GM19467 (cell line): ENCODE data around the gene LRRC8D.

Experiments
- ATAC-seq: cut with Tn5 transposase; IDR thresholded peaks from one replicate; pipeline ENCODE4 v1.9.1; 2021; ENCODE audit warnings: mild to moderate bottlenecking, moderate library complexity; ENCODE audit not compliant: unreplicated experiment

LRRC8D gene

DNA sequence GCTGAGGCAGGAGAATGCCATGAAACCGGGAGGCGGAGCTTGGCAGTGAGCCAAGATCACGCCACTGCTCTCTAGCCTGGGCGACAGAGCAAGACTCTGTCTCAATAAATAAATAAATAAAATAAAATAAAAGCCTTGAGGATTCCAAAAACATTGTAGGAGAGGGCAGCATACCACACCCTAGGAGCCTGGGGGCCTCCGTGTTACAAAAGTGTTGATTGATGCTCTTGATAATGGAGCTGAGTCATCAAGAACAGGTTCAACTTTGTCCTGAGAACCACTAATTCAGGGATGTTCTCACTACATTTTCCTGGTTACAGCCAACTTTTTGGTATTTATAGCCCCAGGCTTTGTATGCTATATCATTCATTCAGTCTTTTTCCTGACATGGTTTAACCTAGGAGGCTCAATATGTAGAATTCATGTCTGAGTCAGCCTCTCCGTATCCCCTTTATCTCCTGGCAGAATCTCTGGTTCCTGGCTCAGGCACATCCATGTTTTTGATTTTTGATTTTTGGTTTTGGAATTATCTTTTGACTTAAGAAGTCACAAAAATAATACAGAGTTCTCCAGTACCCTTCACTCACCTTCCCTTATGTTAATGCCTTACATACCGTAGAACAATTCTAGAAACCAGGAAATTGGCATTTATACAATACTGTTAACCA, 69.4 kb downstream of the LRRC8D start:
- no peak for ATAC-seq

DNA sequence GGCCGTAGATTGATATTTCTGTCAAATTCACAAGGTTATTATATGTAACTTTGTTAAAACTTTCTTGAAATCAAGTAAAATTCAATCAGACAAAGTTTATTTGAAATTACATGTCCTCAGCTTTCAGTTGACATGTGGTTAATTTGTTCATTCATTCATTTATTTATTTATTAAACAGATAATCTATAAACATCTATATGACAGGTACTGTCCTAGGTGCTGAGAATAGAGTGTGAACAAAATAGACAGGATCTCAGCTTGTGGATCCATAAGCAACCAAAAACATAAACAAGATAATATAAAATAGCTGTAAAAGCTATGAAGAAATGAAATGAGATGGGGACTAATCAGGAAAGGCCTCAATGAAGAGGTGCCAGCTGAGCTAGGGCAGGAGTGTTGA, 72.0 kb downstream of the LRRC8D start:
- no peak for ATAC-seq

DNA sequence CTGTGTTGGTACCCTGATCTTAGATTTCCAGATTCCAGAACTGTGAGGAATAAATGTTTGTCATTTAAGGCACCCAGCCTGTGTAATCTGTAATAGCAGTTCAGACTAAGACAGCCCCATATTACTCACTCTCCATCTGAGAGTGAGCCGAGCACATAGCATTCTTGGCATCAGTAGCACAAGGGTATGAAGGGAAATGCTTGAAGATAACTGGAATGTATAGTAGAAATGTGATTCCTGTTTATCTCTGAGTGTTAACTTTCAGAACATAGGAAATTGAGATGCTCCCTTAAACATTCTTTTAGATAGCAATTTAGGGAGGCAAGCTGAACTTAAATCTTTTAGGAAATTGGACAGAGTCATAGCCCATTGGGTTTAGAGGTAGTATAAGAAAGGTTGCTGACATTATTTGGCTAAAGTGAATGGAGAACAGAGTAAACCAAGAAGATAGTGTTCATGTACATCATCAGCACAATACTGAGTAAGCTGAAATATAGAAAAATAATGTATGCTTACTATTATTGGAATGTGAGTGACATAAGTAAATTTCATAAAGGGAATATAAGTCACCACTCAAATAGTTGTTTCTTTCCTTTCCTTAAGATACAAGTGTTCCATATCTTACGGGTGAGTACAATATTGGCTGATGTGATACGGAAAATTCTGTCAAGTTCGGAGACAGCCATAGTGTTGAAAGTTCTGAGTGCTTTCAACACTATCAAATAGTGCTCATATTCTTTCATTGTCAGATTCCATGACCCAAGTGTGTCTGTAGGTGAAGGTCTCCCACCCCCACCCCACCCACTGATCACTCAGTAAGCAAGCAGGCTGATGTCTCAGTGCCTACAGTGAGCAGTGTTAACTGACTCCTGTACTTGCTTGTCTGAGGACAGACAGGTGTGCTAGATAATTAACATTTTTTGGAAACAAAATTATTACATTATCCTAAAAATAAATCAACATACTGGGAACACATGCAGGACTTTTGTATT, 73.7 kb downstream of the LRRC8D start:
- ATAC-seq = no peak

DNA sequence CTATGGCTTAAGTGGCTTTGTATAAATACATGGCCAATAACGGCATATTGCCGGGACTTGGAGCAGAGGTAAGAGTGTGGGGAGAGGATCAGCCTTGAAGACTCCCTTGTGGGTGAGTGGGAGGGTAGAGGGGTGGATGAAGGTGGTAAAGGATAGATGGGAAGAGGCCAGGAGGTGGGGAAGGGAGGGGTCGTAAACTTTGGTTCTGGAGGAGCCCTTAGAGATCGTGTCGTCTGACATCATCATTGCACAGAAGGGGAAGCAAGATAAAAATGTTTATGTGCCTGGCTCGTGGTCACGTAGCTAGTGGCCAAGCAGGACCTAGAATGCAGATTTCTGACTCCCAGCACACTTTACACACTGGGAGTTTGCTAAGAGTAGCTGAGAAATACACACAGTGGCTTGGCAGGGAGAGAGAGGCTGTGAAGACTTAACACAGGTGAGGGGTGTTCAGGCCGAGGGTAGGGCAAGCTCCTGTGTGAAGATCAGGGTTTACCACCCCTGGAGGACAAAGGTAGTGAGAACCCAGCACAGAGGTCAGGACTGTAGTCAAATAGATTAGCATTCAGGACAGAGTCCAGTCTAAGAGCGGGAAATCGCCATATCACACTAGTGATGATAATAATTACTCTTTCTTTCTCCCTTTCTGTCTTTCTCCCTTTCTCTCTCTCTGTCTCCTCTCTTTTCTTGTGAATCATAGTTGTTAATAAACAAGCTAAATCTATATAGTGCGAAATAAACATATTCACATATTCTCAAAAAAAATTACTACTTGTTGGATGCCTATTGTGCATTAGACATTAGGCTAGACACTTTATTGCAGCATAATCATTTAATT, 75.5 kb downstream of the LRRC8D start:
- no peak for ATAC-seq

DNA sequence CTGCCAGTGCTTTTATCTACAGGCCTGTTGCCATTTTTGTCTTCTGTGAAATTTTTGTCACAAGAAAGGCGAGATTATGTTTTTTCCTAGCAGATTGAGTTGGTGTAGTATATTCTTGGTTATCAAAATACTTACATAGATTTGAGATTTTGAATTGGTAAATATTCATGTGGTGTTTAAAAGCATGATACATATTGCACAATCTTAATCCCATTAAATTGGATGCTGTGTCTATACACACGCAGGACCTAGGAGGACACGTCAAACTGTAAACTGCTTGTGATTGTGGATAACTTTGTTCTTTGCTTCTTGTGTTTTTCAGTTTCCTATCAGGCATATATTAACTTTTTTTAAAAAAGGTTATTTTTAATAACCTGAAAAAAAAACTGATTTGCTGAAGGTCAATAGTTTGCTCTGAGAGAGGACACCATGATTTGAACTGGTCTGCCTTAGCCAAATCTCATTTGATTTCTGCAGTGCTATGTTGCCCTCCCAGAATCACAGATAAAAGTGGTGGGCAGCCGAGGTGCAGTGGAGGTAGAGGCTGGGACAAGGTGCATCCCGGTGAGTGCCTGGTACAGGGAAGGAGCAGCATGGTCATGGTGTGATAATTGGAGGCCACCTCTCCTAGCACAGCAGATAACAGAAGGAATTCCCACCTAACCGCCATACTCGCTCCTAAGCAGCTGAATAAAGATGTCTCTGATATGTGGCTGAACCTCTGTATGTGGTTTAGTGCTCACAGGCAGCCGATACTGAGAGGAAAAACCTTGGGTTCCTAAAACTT, 76.7 kb downstream of the LRRC8D start:
- no peak for ATAC-seq

DNA sequence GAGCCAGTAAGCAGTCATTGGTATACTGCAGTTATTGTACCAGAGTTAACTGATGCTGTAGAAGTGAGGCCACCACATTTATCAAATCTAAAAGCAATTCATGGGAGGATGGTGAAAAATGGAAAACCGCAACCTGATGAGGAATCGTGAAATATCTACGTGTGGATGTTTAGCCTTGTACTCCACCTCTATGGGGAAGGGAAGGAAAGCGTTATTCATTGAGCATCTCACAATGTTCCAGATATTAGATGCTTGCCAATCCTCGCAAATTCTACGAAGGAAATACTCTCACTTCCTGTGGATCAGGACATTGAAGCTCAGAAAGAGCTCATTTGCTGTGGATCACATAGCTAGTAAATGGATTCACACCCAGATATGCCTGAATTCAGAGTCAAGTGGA, 77.3 kb downstream of the LRRC8D start:
- no peak for ATAC-seq

DNA sequence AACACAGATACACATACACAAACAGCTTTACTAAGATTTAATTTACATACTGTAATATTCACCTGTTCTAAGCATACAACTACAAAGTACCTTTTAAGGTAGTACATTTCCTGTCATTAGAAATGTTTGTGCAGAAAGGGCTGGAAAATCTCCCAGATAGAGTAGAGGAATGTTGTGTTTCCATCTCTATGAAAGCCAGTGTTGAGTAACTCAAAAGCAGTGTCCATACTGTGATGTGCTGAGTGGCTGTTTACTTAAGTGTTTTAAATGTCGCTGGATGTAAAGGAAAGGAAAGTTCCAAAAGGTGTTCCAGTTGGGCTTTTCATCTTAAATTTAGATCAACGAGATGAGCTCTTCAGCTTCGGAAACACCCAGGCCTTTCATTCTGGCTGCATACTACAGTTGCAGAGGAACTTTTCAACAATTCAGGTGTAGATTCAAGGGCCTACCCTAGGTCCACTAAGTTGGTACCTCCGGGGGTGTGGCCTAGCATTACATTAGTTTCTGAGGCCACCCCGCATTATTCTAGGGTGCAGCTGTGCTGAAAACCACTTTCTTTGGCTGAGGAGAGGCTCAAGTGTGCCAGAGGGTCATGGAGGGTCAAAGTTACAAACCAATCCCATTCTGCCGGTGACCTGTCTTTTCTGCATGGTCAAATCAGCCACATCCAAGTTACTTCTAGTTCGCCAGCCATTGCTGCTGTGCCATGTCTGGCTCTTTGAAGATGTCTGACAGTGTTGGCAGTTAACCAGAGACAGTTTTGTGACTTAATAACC, 78.1 kb downstream of the LRRC8D start:
- ATAC-seq = no peak

DNA sequence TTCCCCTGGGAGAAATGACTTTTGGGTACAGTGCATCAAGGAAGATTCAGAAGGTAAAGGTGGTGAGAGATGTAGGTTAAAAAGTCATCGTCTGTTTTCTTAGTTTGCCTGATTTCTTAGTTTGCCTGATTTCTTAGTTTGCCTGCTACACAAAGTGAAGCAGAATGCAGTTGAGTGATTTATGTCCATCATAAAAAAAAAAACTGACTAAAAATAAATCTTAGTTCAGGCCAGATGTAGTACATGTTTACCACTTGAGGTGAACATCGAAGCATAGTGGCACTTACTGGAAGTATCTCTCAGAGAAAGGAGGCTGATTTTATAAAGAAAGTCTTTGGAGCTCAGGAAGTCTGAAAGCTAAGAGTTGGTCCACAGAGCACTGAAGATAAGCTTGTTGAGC, 79.5 kb downstream of the LRRC8D start:
- no peak for ATAC-seq

DNA sequence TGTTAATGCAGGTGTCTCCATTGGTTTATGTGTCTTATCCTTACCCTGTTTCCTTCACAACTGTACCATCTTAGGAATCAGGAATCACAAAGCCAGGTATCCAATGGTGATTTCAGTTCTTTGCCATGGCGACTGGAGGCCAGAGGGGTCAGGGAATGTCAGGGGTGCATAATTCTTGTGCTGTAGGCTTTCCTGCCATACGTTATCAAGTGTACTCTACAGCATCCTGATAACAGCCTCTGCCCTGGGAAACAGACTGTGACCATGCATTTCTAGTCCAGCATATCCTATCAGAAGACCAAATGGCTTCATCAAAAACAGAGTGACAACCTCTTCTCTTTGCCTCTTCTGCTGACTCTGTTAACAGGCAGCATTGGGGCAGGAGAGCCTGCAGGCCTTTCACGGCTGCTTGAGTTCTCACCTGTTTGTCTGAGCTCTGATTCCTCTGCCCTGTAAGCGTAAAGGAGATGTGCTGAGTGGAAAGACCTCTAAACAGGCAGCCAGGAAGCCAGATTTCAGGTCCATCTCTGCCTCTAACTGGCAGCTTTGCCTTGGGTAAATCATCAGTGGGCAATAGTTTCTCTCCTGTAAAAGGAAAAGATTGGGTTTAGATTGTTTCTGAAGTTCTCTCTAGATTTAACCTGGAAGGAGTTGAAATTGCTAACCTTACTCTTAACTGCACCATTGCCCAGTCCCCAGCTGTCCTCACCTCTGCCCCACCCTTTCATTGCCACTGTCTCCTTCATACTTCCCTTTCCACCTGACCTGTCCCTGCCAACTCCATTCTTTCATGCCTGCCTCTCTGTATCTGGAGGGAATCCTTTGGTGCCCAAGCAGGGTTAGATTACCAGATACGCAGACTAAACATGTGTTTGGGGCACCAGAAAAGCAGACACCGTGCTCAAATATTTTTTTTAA, 80.2 kb downstream of the LRRC8D start:
- no peak for ATAC-seq

DNA sequence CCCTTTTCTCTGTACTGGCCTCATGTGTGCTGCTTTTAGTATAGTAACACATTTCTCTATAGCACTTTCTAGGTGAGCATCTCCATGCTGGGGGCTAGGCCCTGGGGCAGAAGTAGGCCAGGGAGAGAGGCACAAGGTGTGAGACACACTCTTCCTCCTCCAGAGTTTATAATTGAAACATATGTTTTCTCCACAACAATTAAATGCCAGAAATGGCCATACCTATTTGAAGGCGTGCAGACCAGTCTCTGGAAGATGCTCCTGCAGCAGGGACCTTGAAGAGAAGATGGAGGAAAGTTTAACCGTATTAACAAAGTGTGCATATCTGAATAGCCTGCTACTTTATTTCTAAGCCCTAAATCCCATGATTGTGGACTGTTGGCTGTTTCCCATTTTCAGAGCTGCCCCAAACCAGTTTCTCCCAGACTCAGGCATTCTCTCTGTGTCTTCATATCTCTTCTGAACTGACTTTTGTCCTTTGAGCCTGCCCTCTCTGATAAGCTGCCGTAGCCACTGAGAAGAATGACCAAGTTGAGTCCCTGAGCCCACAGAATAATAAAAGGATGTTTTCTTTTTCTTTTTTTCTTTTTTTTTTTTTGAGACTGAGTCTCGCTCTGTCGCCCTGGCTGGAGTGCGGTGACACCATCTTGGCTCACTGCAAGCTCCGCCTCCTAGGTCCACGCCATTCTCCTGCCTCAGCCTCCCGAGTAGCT, 81.3 kb downstream of the LRRC8D start:
- ATAC-seq = no peak

DNA sequence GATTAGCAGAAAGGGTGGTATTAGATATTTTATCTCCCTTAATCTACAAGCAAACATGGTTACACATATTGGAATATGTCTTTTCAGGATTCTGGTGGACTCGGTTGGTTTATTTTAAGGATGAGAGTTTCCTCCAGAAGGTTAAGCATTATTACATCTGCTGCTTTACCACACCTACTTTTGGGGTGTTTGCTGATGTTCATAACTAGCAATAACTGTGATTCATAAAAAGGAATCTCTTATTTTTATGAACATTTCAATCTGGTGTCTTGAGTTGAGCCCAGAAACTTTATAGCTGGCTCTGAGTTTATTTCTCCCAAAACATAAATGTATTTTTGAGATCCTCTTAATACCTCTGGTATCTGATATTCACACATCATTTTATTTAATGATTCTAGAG, 82.7 kb downstream of the LRRC8D start:
- no peak for ATAC-seq

DNA sequence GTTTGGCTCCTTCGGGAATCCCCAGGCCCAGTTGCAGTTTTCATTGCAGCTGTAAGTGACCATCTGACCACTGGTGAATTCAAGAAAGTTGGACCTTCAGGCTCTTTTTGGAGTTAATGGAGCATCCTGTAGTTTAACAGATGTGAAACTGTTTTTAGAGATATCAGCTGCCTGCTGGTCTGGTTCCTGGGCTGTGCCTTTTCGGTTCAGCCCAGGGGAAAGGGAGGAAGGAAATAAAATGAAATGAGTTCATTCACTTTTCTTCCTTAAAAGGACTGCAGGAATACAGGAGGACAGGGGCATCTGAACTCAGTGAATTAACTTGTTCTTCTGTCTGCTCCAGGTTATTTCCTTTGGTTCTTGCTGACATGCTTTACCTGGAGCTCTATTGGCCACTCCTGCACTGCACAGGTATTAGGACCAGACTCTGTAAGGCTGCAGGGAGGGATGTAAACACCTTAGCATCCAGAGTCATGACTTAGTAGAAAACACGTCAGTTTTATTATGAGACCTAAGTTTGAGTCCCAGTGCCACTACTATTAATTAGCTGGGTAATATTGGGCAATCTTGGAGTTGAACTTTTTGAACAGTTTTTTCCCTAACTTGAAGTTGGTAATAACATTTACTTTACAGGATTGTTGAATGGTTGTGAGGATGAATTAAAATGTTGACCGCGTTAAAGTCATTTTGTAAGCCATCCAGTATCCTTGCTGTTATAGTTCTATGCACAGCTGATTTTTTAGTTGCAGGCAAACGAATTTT, 83.6 kb downstream of the LRRC8D start:
- no peak for ATAC-seq

DNA sequence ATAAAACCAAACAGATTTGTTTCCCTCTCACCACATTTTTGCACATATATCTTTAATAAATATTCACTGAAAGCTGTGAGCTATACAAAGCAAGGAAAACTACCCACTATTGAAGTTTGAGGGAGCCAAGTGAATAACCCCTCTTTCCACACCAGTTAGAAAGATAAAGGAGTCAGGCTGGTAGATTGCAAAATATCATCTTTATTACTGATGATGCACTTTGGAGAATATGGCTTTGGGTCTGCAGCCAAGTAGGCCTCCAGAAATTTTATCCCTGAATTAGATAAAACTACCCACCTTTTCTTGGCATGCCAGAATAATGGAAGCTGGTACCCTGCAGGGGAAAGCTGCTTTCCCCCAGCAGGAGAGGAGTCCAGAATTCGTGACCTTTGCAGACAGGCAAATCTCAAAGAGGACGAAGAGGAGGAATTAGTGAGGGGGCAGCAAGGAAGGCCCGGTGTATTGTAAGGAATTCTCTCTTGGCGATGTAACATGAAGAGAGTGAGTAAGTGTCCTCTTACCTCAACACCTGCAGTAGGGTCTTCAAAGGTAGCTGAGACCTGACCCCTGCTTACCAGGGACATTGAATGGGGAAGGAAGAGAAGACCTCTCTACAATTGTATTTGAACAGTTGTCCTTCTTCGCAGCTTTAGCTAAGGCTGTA, 84.7 kb downstream of the LRRC8D start:
- ATAC-seq = no peak

DNA sequence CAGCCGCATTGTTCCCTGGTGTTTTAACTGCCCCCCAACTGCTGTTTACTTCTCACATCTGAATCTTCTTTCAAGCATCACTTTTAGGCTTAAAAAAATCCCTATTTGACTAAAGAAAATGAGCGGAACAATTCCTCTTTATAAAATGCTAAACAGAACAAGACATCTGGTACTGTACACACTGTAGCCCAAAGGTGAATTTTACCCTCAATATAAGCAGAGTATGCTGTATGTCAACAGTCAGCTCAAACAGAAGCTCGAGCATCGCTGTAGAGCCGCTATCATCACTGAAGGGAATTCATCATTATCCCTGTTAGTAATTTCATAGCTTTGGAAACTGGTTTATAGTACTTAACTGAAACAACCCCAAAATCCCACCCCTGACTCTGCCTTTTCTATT, 85.3 kb downstream of the LRRC8D start:
- no peak for ATAC-seq

DNA sequence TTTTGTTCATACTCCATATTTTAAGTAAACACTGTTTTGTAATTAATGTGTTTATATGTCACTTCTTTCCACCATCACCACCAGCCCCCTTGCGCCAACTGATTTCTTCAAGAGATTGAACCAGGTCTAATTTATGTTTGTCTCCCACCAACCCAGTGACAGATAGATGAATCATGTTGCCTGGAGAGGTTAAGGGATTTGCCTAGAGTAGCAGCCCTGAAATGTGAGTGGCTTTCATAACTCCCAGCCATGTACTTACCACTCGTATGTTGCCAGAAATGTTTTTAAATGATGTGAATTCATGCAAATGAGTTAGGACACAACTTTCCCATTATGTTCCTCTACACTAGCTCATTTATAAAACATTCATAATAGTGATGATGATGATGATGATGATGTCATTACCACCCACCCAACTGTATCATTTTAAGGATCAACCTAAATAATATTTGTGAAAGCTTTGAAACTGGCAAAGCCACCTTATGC, 86.9 kb downstream of the LRRC8D start:
- ATAC-seq = no peak

DNA sequence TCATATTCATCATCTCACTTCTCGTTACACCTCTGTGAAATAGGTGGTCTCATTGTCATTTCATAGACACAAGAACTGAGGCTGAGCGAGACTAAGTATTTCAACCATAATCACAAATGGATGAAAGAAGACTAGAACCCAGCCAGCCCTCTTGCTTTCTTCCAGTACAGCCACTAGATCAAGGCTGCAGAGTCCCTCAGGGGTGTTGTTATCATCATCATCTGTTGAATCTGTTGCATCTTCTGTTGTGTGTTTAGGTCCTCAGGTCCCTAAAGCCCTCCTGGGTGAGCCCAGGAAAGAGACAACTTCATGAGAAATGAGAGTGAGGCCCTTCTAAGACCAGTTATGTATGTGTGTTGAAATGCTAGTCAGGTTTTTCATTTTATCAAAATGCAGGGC, 87.4 kb downstream of the LRRC8D start:
- ATAC-seq = no peak
